K562 (cell line): ENCODE measurements around the gene CHMP3. TPM values are rescaled to one million over a fixed set of nuclear protein-coding genes. Genes with fewer than 3 reads are reported as not detected.

ENCODE experiments used
- ATAC-seq: fragments of 200-7000 bp; cut with Tn5 transposase; 3 replicates; pipeline ENCODE4 v1.9.1; 2020; ENCODE audit warnings: moderate library complexity
- BruUV-seq: library from RNA; stranded (reverse); fragments of 400-500 nt; replicated peaks from 2 replicates; lab custom pipeline; 2021; lab: Mats Ljungman, UMichigan
- CTCF ChIA-PET: fragments of 300-600 bp; formaldehyde crosslinking; extraction: SDS; loops from one replicate; lab custom pipeline; 2021; ENCODE audit warnings: low intra/inter-chr PET ratio; lab: Yijun Ruan, JAX
- POLR2A ChIA-PET: fragments of 300-600, 350-650 bp; sonication (Branson Sonifier 250); formaldehyde crosslinking; extraction: SDS; loops from one replicate; lab custom pipeline; 2021; ENCODE audit warnings: antibody characterized with exemption, inconsistent platforms; lab: Yijun Ruan, JAX
- DNase-seq, 4 experiments: peaks; one replicate each; pipeline versions ENCODE4 v3.0.0 to v3.0.0-alpha.2; 2011 to 2018; ENCODE audit warnings: low spot score in 3 of 4, mixed read lengths in 3 of 4; ENCODE audit errors: extremely low read depth in 1 of 4
- FAIRE-seq: peaks from 2 replicates; lab custom pipeline; 2011; peaks lifted over from hg19 to GRCh38; lab: Jason Lieb, UNC
- H2AFZ ChIP-seq: 2 replicates; pipeline ENCODE4 v1.6.0; 2011; ENCODE audit warnings: low read depth, low read length, control low read depth, inconsistent platforms
- H3K27ac ChIP-seq: fragments of 200-600 bp; 3 replicates; pipeline ENCODE4 v1.8.0; 2011; ENCODE audit warnings: low read depth, mild to moderate bottlenecking, control low read depth, inconsistent platforms, low read length, moderate library complexity, mixed read lengths; ENCODE audit errors: extremely low read depth
- H3K27me3 ChIP-seq, 2 experiments: fragments of 300-600 bp in 1 of 2; 2 replicates in 1 of 2; 3 replicates in 1 of 2; pipeline versions ENCODE4 v1.6.0 to v1.8.0; 2011; ENCODE audit warnings: inconsistent platforms in 2 of 2, low read length in 2 of 2, mild to moderate bottlenecking in 1 of 2, mixed read lengths in 1 of 2, moderate library complexity in 1 of 2; ENCODE audit not compliant: control insufficient read depth in 2 of 2, insufficient read depth in 2 of 2
- H3K36me3 ChIP-seq: fragments of 300-600 bp; 3 replicates; pipeline ENCODE4 v1.8.0; 2011; ENCODE audit warnings: mild to moderate bottlenecking, low read length, inconsistent platforms; ENCODE audit not compliant: control insufficient read depth, insufficient read depth
- H3K4me1 ChIP-seq, 2 experiments: fragments of 200-600 bp in 1 of 2; replicated peaks in 1 of 2; 2 replicates in 1 of 2; 3 replicates in 1 of 2; pipeline versions ENCODE4 v1.5.1 to v1.8.0; 2011; ENCODE audit warnings: inconsistent platforms in 2 of 2, low read length in 2 of 2, mild to moderate bottlenecking in 1 of 2, mixed read lengths in 1 of 2, moderate library complexity in 1 of 2; ENCODE audit not compliant: control insufficient read depth in 2 of 2, insufficient read depth in 2 of 2
- H3K4me2 ChIP-seq: 2 replicates; pipeline ENCODE4 v1.6.1; 2011; ENCODE audit warnings: low read length, control low read depth, inconsistent platforms, mixed read lengths; ENCODE audit not compliant: insufficient read depth
- H3K4me3 ChIP-seq: fragments of 200-600 bp; sonication (generic), shearing (Covaris generic); 2 replicates; pipeline ENCODE4 v1.5.1; 2016; ENCODE audit warnings: control low read depth, inconsistent platforms
- H3K79me2 ChIP-seq: fragments of 200-600 bp; 3 replicates; pipeline ENCODE4 v1.8.0; 2011; ENCODE audit warnings: low read length, inconsistent platforms; ENCODE audit not compliant: control insufficient read depth, insufficient read depth
- H3K9ac ChIP-seq, 2 experiments: 2 replicates each; pipeline versions ENCODE4 v1.6.0 to v1.6.1; 2011; ENCODE audit warnings: low read depth in 2 of 2, low read length in 2 of 2, control low read depth in 1 of 2, inconsistent platforms in 1 of 2, mild to moderate bottlenecking in 1 of 2, mixed read lengths in 1 of 2; ENCODE audit not compliant: insufficient read depth in 1 of 2
- H3K9me1 ChIP-seq: one replicate; pipeline ENCODE4 v1.6.0; 2011; ENCODE audit warnings: inconsistent platforms, mild to moderate bottlenecking, low read length, moderate library complexity; ENCODE audit not compliant: control insufficient read depth, insufficient read depth
- H3K9me3 ChIP-seq: replicated peaks from 2 replicates; pipeline ENCODE4 v1.5.1; 2011; ENCODE audit warnings: low read depth, low read length, inconsistent platforms; ENCODE audit not compliant: control insufficient read depth, insufficient read depth
- H4K20me1 ChIP-seq: replicated peaks from 2 replicates; pipeline ENCODE4 v1.6.1; 2011; ENCODE audit warnings: low read length, inconsistent platforms, mixed read lengths; ENCODE audit not compliant: control insufficient read depth, insufficient read depth
- BRCA1 ChIP-seq, 2 experiments: fragments of 450-650 bp in 1 of 2; sonication (generic) in 1 of 2; formaldehyde crosslinking in 1 of 2; IDR thresholded peaks; 2 replicates each; pipeline versions ENCODE4 v1.5.0 to v1.6.1; 2017 to 2020; ENCODE audit warnings: mild to moderate bottlenecking in 1 of 2, missing genetic modification reagents in 1 of 2
- BRF1 ChIP-seq: IDR thresholded peaks from 3 replicates; pipeline ENCODE4 v1.6.1; 2011; ENCODE audit warnings: borderline replicate concordance, mild to moderate bottlenecking; ENCODE audit not compliant: insufficient read length; ENCODE audit errors: extremely low read depth
- BRF2 ChIP-seq: IDR thresholded peaks from 3 replicates; pipeline ENCODE4 v1.6.1; 2011; ENCODE audit warnings: borderline replicate concordance, mild to moderate bottlenecking; ENCODE audit not compliant: insufficient read length, insufficient read depth
- CEBPG ChIP-seq, 3 experiments: fragments of 200-800 bp in 1 of 3; sonication (Bioruptor generic) in 1 of 3; sonication (generic) in 1 of 3; formaldehyde crosslinking in 1 of 3; IDR thresholded peaks in 2 of 3; conservative IDR thresholded peaks in 1 of 3; 2 replicates each; pipeline versions ENCODE4 v1.6.1 to v1.8.0; 2016 to 2022; ENCODE audit warnings: missing compliant biosample characterization in 2 of 3, missing genetic modification characterization in 2 of 3, mild to moderate bottlenecking in 1 of 3, missing genetic modification reagents in 1 of 3
- CTCF ChIP-seq, 3 experiments: IDR thresholded peaks in 2 of 3; conservative IDR thresholded peaks in 1 of 3; 2 replicates each; pipeline ENCODE4 v1.5.1; 2011 to 2012; ENCODE audit warnings: low read length in 3 of 3, mild to moderate bottlenecking in 3 of 3, control low read depth in 2 of 3, improper control_type of control experiment in 1 of 3, inconsistent platforms in 1 of 3, low read depth in 1 of 3, mixed read lengths in 1 of 3, moderate library complexity in 1 of 3; ENCODE audit not compliant: insufficient read depth in 2 of 3
- DLX4 ChIP-seq: fragments of 250-450 bp; sonication (Bioruptor Pico); IDR thresholded peaks from 2 replicates; pipeline ENCODE4 v1.6.1; 2021; ENCODE audit warnings: mild to moderate bottlenecking
- ELF2 ChIP-seq: fragments of 250-450 bp; sonication (Bioruptor Pico); IDR thresholded peaks from 2 replicates; pipeline ENCODE4 v1.5.0; 2021; ENCODE audit warnings: mild to moderate bottlenecking
- NFXL1 ChIP-seq: fragments of 450-650 bp; formaldehyde crosslinking; IDR thresholded peaks from 2 replicates; pipeline ENCODE4 v1.4.0; 2021; ENCODE audit warnings: mild to moderate bottlenecking
- SAFB2 ChIP-seq: fragments of 200-400 bp; formaldehyde crosslinking; IDR thresholded peaks from 2 replicates; pipeline ENCODE4 v1.6.1; 2018; ENCODE audit warnings: borderline replicate concordance, low read length, low read depth, moderate library complexity; ENCODE audit not compliant: severe bottlenecking
- SUPT5H ChIP-seq: fragments of 450-650 bp; IDR thresholded peaks from 2 replicates; pipeline ENCODE4 v1.6.1; 2016
- TFAP4 ChIP-seq: sonication (generic); formaldehyde crosslinking; IDR thresholded peaks from 2 replicates; pipeline ENCODE4 v1.8.0; 2022; ENCODE audit warnings: missing genetic modification reagents, mild to moderate bottlenecking, moderate library complexity, borderline replicate concordance
- ZC3H8 ChIP-seq: fragments of 450-650 bp; IDR thresholded peaks from 2 replicates; pipeline ENCODE4 v1.6.1; 2017
- ZNF197 ChIP-seq: fragments of 200-800 bp; sonication (Bioruptor generic); IDR thresholded peaks from 2 replicates; pipeline ENCODE4 v1.6.1; 2016; ENCODE audit warnings: low read depth, missing genetic modification characterization, missing compliant biosample characterization
- ZNF217 ChIP-seq: sonication (generic); formaldehyde crosslinking; IDR thresholded peaks from 2 replicates; pipeline ENCODE4 v1.8.0; 2022; ENCODE audit warnings: mild to moderate bottlenecking, missing genetic modification reagents
- WGBS: fragments of 100-300 bp; shearing (Covaris generic); methylation state at CpG from one replicate; pipeline ENCODE4 v1.1.6; 2016; ENCODE audit warnings: low coverage, mixed read lengths; ENCODE audit not compliant: insufficient coverage; ENCODE audit errors: missing lambda C conversion rate; 5-methylcytosine and 5-hydroxymethylcytosine counted together
- in situ Hi-C: fragments of 300-500 bp; cut with MboI; formaldehyde crosslinking; loops from 4 replicates; pipeline ENCODE4 v1.15.0; 2018; ENCODE audit warnings: inconsistent platforms, mixed read lengths
- intact Hi-C: fragments of 100-400 bp; cut with micrococcal nuclease; formaldehyde crosslinking; loops from 2 replicates; pipeline ENCODE4 v1.14.2; 2022
- polyA plus RNA-seq, 8 experiments: library from polyadenylated mRNA; depleted of rRNA in 4 of 8; stranded (reverse) in 5 of 8; unstranded in 3 of 8; fragments of >200 nt; fragmentation: Nextera tagmentation in 2 of 8; fragmentation: Illumina TruSeq in 1 of 8; extraction: Ambion mirVana in 2 of 8; extraction: Trizol in 1 of 8; gene quantifications; 2 replicates each; pipeline versions ENCODE4 v1.2.1 to v1.2.3, GENCODE V29; 2011 to 2014; ENCODE audit warnings: inconsistent platforms in 1 of 8, missing spikeins in 1 of 8
- total RNA-seq, 7 experiments: library from RNA; depleted of rRNA in 6 of 7; stranded (reverse); fragments of >200 nt in 6 of 7; fragmentation: Illumina TruSeq in 2 of 7; extraction: Trizol in 2 of 7; gene quantifications; 2 replicates each; pipeline versions ENCODE4 v1.2.1 to v1.2.3, GENCODE V29; 2011 to 2021; ENCODE audit warnings: low replicate concordance in 1 of 7

CHMP3 gene
- total and polyA plus RNA-seq, 9 of the 15 experiments (the other 6 are each of a cell fraction or from before 2014, with no cell fraction given): 20.6 to 52.5 (median 31.7) TPM

GRCh38 chr2:86464652-86465051 is 98.6 kb downstream of the CHMP3 start (continued):
- TF ChIP-seq TFAP4 (CRISPR knock-in tag): no peak
- TF ChIP-seq ELF2: no peak
- no peak for TF ChIP-seq ZNF217

DNA sequence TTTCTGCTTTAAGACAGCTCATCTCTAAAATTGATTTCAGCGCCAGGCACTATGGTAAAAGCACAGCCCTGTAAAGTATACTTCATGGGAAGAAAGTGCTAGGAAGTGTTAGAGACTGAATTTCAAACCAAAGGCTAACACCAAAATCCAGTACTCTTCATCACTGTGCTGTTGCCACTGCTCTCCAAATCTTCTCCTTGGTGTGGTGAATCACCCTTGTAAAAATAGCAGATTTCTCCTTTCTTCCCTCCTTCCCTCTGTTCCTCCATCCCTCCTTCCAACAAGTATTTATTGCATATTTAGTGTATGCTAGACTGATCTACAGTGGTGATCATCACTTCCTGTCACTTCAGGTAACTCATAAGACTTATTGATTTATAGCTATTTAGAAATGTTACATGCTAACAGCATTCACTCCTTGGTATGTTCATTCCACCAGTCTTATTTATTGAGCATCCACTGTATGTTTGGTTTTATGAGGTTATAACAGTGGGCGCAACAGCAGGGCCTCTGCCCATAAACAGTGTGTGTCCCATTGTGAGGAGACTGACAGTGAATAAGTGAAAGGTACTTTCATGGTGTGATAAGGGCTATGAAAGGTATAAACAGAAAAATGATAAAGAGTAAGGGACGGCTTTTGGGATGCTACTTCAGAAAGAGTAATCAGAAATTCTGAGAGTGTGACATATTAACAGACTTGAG is 102.0 kb downstream of the CHMP3 start:
- DNase-seq (no peak), ATAC-seq (no peak), FAIRE-seq (peak; percentile 48)
- Histone ChIP-seq H2AFZ (no peak overlapping the region), H3K27me3 (no peaks in the 10 kb centered on the region), H4K20me1 (no peaks in the 10 kb centered on the region), H3K9me1 (no peaks in the 10 kb centered on the region), H3K27ac (no peak overlapping the region), H3K9ac (no peak overlapping the region), H3K9me3 (no peaks in the 10 kb centered on the region), H3K36me3 (peaks cover 95% of the 10 kb centered on the region), H3K4me2 (no peak overlapping the region), H3K79me2 (no peaks in the 10 kb centered on the region), H3K4me3 (no peak overlapping the region), H3K4me1 (no peaks in the 10 kb centered on the region)
- intact Hi-C loops: no loop called here
- ChIA-PET POLR2A (interaction anchor here (1.0 to 1.4 kb wide), 2 partner anchors 12 to 19 kb away, joined by 3 read pairs; no protein-coding TSS in a partner anchor), CTCF (no interaction called here)
- no TSS peak for BruUV-seq
- WGBS: 92% methylated on average over 3 of the region's 3 CpGs
- in situ Hi-C loops: no loop called here
- TF ChIP-seq NFXL1 (CRISPR knock-in tag) (no peak), BRF2 (no peak), CTCF (IDR thresholded peaks at IDR 0.05 in 2 of 3, conservative IDR thresholded peaks at IDR 0.05 in 1 of 3; ENCODE audit: insufficient read depth in 2 of 3, low read depth in 1 of 3, low read length in 3 of 3) (no peak), SAFB2 (no peak), CEBPG (CRISPR knock-in tag; IDR thresholded peaks at IDR 0.05) (no peak), CEBPG (tag; conservative IDR thresholded peaks at IDR 0.05 in 1 of 2, IDR thresholded peaks at IDR 0.05 in 1 of 2) (no peak), DLX4 (CRISPR knock-in tag) (no peak), SUPT5H (no peak), BRCA1 (IDR thresholded peaks at IDR 0.05) (no peak), BRCA1 (CRISPR knock-in tag; IDR thresholded peaks at IDR 0.05) (no peak), ZNF197 (CRISPR knock-in tag) (no peak), ZC3H8 (no peak), BRF1 (no peak)
